Measurements from ENCODE around the gene NME2. TPM values are rescaled to one million over a fixed set of nuclear protein-coding genes. Genes with fewer than 3 reads are reported as not detected.

The NME2 gene
- polyA plus RNA-seq, 1 donor from 2014 or later = 127 TPM

DNA sequence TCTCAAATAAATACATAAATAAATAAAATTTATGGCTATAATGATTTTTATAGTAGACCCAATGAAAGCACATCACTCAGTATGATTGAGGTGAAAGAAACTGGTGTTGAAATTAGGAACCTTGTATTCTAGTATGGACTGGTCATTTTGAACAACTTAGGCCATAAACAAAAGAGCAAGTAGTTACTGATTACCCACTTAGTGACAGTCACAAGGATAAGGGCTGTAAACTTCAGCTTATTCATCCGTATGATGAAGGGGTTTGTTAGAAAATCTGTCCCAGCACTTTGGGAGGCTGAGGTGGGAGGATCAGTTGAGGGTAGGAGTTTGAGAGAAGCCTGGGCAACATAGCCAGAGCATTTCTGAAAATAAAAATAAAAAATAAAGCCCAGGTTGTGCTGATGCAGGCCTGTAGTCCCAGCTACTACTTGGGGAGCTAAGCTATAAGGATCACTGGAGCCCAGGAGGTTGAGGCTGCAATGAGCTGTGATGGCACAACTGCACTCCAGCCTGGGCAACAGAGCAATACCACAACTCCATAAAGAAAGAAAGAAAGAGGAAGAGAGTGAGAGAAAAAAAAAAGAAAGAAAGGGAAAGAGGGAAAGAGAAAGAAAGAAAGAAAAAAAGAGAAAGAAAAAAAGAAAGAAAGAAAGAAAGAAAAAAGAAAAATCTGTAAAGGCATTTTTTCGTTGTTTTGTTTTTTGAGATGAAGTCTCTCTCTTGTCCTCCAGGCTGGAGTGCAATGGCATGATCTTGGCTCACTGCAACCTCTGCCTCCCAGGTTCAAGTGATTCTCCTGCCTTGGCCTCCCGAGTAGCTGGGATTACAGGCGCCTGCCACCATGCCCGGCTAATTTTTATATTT is 41.3 kb upstream of the NME2 start:
- H3K79me2 ChIP-seq (replicated peaks; ENCODE audit: insufficient read depth, low read length) = no peaks in the 10 kb centered on the region
- TF ChIP-seq, protein P1, sequence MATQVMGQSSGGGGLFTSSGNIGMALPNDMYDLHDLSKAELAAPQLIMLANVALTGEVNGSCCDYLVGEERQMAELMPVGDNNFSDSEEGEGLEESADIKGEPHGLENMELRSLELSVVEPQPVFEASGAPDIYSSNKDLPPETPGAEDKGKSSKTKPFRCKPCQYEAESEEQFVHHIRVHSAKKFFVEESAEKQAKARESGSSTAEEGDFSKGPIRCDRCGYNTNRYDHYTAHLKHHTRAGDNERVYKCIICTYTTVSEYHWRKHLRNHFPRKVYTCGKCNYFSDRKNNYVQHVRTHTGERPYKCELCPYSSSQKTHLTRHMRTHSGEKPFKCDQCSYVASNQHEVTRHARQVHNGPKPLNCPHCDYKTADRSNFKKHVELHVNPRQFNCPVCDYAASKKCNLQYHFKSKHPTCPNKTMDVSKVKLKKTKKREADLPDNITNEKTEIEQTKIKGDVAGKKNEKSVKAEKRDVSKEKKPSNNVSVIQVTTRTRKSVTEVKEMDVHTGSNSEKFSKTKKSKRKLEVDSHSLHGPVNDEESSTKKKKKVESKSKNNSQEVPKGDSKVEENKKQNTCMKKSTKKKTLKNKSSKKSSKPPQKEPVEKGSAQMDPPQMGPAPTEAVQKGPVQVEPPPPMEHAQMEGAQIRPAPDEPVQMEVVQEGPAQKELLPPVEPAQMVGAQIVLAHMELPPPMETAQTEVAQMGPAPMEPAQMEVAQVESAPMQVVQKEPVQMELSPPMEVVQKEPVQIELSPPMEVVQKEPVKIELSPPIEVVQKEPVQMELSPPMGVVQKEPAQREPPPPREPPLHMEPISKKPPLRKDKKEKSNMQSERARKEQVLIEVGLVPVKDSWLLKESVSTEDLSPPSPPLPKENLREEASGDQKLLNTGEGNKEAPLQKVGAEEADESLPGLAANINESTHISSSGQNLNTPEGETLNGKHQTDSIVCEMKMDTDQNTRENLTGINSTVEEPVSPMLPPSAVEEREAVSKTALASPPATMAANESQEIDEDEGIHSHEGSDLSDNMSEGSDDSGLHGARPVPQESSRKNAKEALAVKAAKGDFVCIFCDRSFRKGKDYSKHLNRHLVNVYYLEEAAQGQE (IDR thresholded peaks at IDR 0.05; ENCODE audit: borderline replicate concordance) = no peak
- TF ChIP-seq EZH2 (IDR thresholded peaks at IDR 0.05; ENCODE audit: borderline replicate concordance, insufficient read depth, low read length, poor library complexity, severe bottlenecking) (no peak), MXI1 (conservative IDR thresholded peaks at IDR 0.05; ENCODE audit: poor library complexity, severe bottlenecking) (no peak), POLR2AphosphoS5 (IDR thresholded peaks at IDR 0.05) (no peak), SMC3 (conservative IDR thresholded peaks at IDR 0.05; ENCODE audit: poor library complexity) (no peak), RAD21 (conservative IDR thresholded peaks at IDR 0.05) (no peak), TAF1 (IDR thresholded peaks at IDR 0.05; ENCODE audit: low read depth) (no peak), EP300 (conservative IDR thresholded peaks at IDR 0.05; ENCODE audit: poor library complexity, severe bottlenecking) (no peak)
- TF ChIP-seq, protein P2, sequence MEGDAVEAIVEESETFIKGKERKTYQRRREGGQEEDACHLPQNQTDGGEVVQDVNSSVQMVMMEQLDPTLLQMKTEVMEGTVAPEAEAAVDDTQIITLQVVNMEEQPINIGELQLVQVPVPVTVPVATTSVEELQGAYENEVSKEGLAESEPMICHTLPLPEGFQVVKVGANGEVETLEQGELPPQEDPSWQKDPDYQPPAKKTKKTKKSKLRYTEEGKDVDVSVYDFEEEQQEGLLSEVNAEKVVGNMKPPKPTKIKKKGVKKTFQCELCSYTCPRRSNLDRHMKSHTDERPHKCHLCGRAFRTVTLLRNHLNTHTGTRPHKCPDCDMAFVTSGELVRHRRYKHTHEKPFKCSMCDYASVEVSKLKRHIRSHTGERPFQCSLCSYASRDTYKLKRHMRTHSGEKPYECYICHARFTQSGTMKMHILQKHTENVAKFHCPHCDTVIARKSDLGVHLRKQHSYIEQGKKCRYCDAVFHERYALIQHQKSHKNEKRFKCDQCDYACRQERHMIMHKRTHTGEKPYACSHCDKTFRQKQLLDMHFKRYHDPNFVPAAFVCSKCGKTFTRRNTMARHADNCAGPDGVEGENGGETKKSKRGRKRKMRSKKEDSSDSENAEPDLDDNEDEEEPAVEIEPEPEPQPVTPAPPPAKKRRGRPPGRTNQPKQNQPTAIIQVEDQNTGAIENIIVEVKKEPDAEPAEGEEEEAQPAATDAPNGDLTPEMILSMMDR (IDR thresholded peaks at IDR 0.05; ENCODE audit: poor library complexity, severe bottlenecking) = no peak
- H3F3A ChIP-seq (ENCODE audit: insufficient read depth, low read length, poor library complexity, severe bottlenecking) = no peaks in the 10 kb centered on the region
- H3K27ac ChIP-seq (ENCODE audit: low read length) = no peak overlapping the region
- no peaks in the 10 kb centered on the region for H3K27me3 ChIP-seq (ENCODE audit: insufficient read depth, low read depth, low read length)
- H3K9me2 ChIP-seq (ENCODE audit: insufficient read depth, low read length) = no peaks in the 10 kb centered on the region
- no peaks in the 10 kb centered on the region for H3K9me3 ChIP-seq (ENCODE audit: low read length)
- no peaks in the 10 kb centered on the region for H4K20me1 ChIP-seq (ENCODE audit: insufficient read depth)
- H2AFZ ChIP-seq (ENCODE audit: low read depth, low read length) = no peak overlapping the region
- H3K4me3 ChIP-seq (ENCODE audit: low read length) = no peak overlapping the region
- no peak overlapping the region for H3K4me2 ChIP-seq (ENCODE audit: low read length)
- H3K9ac ChIP-seq (ENCODE audit: low read length) = no peak overlapping the region
- no peaks in the 10 kb centered on the region for H3K36me3 ChIP-seq (ENCODE audit: insufficient read depth, low read length)

DNA sequence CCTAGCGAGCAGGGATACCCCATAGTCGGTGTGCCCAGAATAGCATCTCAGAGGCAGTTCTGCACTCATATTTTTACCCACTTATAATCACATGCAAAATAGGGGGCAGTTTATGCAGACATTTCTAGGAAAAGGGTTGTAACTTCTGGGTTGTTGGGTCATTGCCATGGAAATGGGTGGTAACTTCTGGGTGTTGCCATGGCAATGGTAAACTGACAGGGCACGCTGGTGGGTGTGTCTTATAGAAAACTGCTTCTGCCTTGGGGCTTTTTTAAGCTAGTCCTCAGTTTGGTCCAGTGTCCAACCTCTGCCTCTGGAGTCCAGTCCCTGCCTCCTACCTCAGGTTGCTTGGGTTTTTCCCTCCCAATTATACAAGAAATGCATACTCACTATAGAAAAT is 38.1 kb upstream of the NME2 start:
- no peaks in the 10 kb centered on the region for H3K36me3 ChIP-seq (ENCODE audit: insufficient read depth, low read length)
- TF ChIP-seq EP300 (conservative IDR thresholded peaks at IDR 0.05; ENCODE audit: poor library complexity, severe bottlenecking) (no peak), MXI1 (conservative IDR thresholded peaks at IDR 0.05; ENCODE audit: poor library complexity, severe bottlenecking) (no peak), RAD21 (conservative IDR thresholded peaks at IDR 0.05) (no peak), POLR2AphosphoS5 (IDR thresholded peaks at IDR 0.05) (no peak), TAF1 (IDR thresholded peaks at IDR 0.05; ENCODE audit: low read depth) (no peak), EZH2 (IDR thresholded peaks at IDR 0.05; ENCODE audit: borderline replicate concordance, insufficient read depth, low read length, poor library complexity, severe bottlenecking) (no peak), SMC3 (conservative IDR thresholded peaks at IDR 0.05; ENCODE audit: poor library complexity) (no peak)
- TF ChIP-seq, protein P1 (IDR thresholded peaks at IDR 0.05; ENCODE audit: borderline replicate concordance) = no peak
- TF ChIP-seq, protein P2 (IDR thresholded peaks at IDR 0.05; ENCODE audit: poor library complexity, severe bottlenecking) = no peak
- no peaks in the 10 kb centered on the region for H3K9me3 ChIP-seq (ENCODE audit: low read length)
- no peaks in the 10 kb centered on the region for H3K79me2 ChIP-seq (replicated peaks; ENCODE audit: insufficient read depth, low read length)
- H2AFZ ChIP-seq (ENCODE audit: low read depth, low read length) = no peak overlapping the region
- no peak overlapping the region for H3K27ac ChIP-seq (ENCODE audit: low read length)
- H3K4me2 ChIP-seq (ENCODE audit: low read length) = no peak overlapping the region
- no peak overlapping the region for H3K9ac ChIP-seq (ENCODE audit: low read length)
- H3K9me2 ChIP-seq (ENCODE audit: insufficient read depth, low read length) = no peaks in the 10 kb centered on the region
- H3K27me3 ChIP-seq (ENCODE audit: insufficient read depth, low read depth, low read length) = no peaks in the 10 kb centered on the region
- H3F3A ChIP-seq (ENCODE audit: insufficient read depth, low read length, poor library complexity, severe bottlenecking) = no peaks in the 10 kb centered on the region
- H3K4me3 ChIP-seq (ENCODE audit: low read length) = no peak overlapping the region
- H4K20me1 ChIP-seq (ENCODE audit: insufficient read depth) = no peaks in the 10 kb centered on the region

All from neural cell (in vitro differentiated cells).